ENCODE data around the gene LRPPRC. TPM values are rescaled to one million over a fixed set of nuclear protein-coding genes. Genes with fewer than 3 reads are reported as not detected.
A peak's percentile ranks its signal among the peaks of the same experiment; 100 is the strongest.

The LRPPRC gene
- total RNA-seq, 1 donor from 2014 or later, result 131 TPM

- H3K27ac Mint-ChIP-seq (ENCODE audit: unreplicated experiment), result no peak overlapping the region
- peaks cover 16% of the 10 kb centered on the region for H3K36me3 Mint-ChIP-seq (ENCODE audit: low read depth)
- H3K27me3 Mint-ChIP-seq (ENCODE audit: low read depth), result no peaks in the 10 kb centered on the region
- H3K4me1 Mint-ChIP-seq, result no peaks in the 10 kb centered on the region
- H3K4me3 Mint-ChIP-seq, result no peak overlapping the region
- no peak for DNase-seq (ENCODE audit: low read depth, low spot score)
- TF ChIP-seq, protein P1, sequence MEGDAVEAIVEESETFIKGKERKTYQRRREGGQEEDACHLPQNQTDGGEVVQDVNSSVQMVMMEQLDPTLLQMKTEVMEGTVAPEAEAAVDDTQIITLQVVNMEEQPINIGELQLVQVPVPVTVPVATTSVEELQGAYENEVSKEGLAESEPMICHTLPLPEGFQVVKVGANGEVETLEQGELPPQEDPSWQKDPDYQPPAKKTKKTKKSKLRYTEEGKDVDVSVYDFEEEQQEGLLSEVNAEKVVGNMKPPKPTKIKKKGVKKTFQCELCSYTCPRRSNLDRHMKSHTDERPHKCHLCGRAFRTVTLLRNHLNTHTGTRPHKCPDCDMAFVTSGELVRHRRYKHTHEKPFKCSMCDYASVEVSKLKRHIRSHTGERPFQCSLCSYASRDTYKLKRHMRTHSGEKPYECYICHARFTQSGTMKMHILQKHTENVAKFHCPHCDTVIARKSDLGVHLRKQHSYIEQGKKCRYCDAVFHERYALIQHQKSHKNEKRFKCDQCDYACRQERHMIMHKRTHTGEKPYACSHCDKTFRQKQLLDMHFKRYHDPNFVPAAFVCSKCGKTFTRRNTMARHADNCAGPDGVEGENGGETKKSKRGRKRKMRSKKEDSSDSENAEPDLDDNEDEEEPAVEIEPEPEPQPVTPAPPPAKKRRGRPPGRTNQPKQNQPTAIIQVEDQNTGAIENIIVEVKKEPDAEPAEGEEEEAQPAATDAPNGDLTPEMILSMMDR (conservative IDR thresholded peaks at IDR 0.05), result no peak
- no peaks in the 10 kb centered on the region for H3K9me3 Mint-ChIP-seq
These were observed 18.0 kb downstream of the LRPPRC start for GRCh38 chr2:43977677-43978375.

- no peak overlapping the region for H3K4me3 Mint-ChIP-seq
- TF ChIP-seq, protein P1 (conservative IDR thresholded peaks at IDR 0.05), result no peak
- no peak overlapping the region for H3K27ac Mint-ChIP-seq (ENCODE audit: unreplicated experiment)
- H3K4me1 Mint-ChIP-seq, result no peaks in the 10 kb centered on the region
- no peaks in the 10 kb centered on the region for H3K27me3 Mint-ChIP-seq (ENCODE audit: low read depth)
- no peaks in the 10 kb centered on the region for H3K9me3 Mint-ChIP-seq
- DNase-seq (ENCODE audit: low read depth, low spot score), result no peak
- peaks cover 13% of the 10 kb centered on the region for H3K36me3 Mint-ChIP-seq (ENCODE audit: low read depth)
These were observed 34.9 kb downstream of the LRPPRC start for GRCh38 chr2:43960921-43961320.

DNA sequence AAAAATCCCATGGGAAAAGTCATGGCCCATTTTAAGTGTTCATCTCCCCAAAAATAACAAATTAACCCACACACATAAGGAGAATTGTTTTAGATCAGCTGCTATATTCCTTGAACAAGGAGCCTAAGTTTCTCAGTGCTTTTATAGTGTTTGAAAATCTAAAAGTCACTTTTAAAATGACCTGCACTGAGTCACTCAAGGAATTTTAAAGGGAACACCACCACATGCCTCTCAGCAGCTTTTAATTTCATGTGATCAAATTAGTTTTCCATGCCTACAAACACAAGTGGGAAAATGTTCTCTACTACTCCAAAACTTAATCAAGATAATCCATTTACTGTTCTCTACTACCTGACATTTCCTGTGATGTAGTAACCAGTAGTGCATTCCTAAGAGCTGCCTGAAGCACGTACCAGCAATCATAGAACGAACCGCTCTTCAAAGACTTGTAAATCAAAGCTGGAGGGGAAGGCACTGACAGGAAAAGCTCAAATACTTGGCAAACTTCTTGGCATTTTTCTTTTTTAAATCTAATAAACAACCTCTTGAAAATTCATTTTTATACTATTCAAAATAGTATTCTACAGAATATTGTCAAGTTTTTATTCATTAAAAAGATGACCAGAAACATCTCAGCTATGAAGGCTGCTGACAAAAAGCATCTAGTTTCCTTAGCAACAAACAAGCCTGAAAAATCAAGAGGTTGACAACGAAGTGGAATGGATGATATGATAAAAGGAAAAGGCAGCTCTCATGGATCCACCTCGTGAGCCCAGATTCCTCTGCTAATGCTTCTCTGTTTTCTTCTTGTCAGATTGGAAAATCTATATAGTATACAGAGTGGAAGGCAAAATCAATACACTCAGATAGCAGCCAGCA lies 37.2 kb downstream of the LRPPRC start:
- no peak overlapping the region for H3K4me3 Mint-ChIP-seq
- TF ChIP-seq, protein P1 (conservative IDR thresholded peaks at IDR 0.05), result no peak
- H3K27ac Mint-ChIP-seq (ENCODE audit: unreplicated experiment), result no peak overlapping the region

GRCh38 chr2:43950383-43951008 lies 45.3 kb downstream of the LRPPRC start:
- Mint-ChIP-seq H3K36me3 (ENCODE audit: low read depth) (peaks cover 16% of the 10 kb centered on the region), H3K9me3 (no peaks in the 10 kb centered on the region), H3K4me3 (no peak overlapping the region), H3K27me3 (ENCODE audit: low read depth) (no peaks in the 10 kb centered on the region), H3K4me1 (no peaks in the 10 kb centered on the region), H3K27ac (ENCODE audit: unreplicated experiment) (no peak overlapping the region)
- peak; percentile 2 for DNase-seq (ENCODE audit: low read depth, low spot score)
- TF ChIP-seq, protein P1 (conservative IDR thresholded peaks at IDR 0.05), result peak; percentile 66

More for the DNA sequence above, 37.2 kb downstream of the LRPPRC start:
- DNase-seq (ENCODE audit: low read depth, low spot score), result no peak
- H3K36me3 Mint-ChIP-seq (ENCODE audit: low read depth), result peaks cover 16% of the 10 kb centered on the region
- no peaks in the 10 kb centered on the region for H3K27me3 Mint-ChIP-seq (ENCODE audit: low read depth)
- no peaks in the 10 kb centered on the region for H3K4me1 Mint-ChIP-seq
- H3K9me3 Mint-ChIP-seq, result no peaks in the 10 kb centered on the region

GRCh38 chr2:43948370-43948769 lies 47.4 kb downstream of the LRPPRC start:
- no peaks in the 10 kb centered on the region for H3K4me1 Mint-ChIP-seq

More at GRCh38 chr2:43948370-43948769, 47.4 kb downstream of the LRPPRC start:
- DNase-seq (ENCODE audit: low read depth, low spot score), result no peak
- H3K27me3 Mint-ChIP-seq (ENCODE audit: low read depth), result no peaks in the 10 kb centered on the region
- no peak overlapping the region for H3K4me3 Mint-ChIP-seq
- no peak overlapping the region for H3K27ac Mint-ChIP-seq (ENCODE audit: unreplicated experiment)
- TF ChIP-seq, protein P1 (conservative IDR thresholded peaks at IDR 0.05), result no peak
- peaks cover 13% of the 10 kb centered on the region for H3K36me3 Mint-ChIP-seq (ENCODE audit: low read depth)
- no peaks in the 10 kb centered on the region for H3K9me3 Mint-ChIP-seq
